ENCODE results near the gene RUNX2. TPM values are rescaled to one million over a fixed set of nuclear protein-coding genes. Genes with fewer than 3 reads are reported as not detected.
A peak's percentile ranks its signal among the peaks of the same experiment; 100 is the strongest.

The RUNX2 gene
- polyA plus RNA-seq, 1 donor (not counting 4 experiments of a cell fraction or from before 2014, with no cell fraction given) = 1.4 TPM

DNA sequence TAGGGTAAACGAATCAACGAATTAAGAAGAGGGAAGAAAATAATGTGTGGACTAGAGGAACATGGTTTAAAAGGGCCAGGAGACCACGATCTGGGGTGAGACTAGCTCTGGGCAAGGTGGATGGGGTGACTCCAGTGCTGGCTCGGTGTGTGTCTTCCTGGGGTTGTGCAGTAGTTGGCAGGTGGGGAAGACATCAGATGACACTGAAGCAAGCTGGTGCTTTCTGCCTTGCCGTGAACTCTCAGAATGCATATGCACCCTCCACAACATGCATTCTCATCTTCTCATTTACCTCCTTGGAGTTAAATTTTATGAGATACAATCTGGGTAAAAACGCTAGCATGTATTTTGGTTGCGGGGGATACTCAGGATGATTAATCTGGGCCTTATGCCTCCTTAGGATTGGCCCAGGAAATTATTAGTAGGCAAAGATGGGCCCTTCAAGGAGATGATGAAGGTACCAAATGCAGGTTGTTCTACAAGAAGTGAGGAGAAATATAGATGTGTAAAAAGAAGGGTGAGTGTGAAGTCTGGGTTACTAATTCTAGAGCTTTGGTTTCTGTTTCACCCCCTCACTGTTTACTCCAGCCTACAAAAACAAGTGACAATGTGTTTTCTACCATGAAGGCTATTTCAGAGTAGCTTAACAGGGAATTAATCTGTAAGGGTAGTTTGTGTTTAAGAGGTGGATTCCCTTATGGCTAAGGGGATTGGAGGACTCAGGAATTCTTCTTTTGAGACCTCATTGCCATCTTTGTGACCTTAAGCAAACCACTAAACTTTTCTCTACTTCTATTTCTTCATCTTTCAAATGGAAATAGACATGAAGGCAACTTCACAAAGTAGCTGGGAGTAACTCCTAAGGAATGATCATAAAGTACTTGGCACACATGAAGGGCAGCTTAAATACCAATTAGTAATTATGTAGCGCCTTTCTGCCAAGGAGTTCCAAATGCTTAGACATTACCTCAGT lies 120.6 kb downstream of the RUNX2 start:
- TF ChIP-seq CTCF (optimal IDR thresholded peaks at IDR 0.05 in 1 of 3, IDR thresholded peaks at IDR 0.05 in 1 of 3, conservative IDR thresholded peaks at IDR 0.05 in 1 of 3; ENCODE audit: extremely low read depth in 1 of 3, insufficient read depth in 2 of 3, low read length in 3 of 3) (no peak), EZH2 (IDR thresholded peaks at IDR 0.05; ENCODE audit: low read length) (no peak)
- FAIRE-seq = peak; percentile 9
- dilution Hi-C loops (cut with MboI; ENCODE audit: extremely low pct_ligation_motif_present, low sequenced_read_pairs) = no loop called here
- DNase-seq (ENCODE audit: low read depth, low spot score) = no peak
- Histone ChIP-seq H3K4me1 (ENCODE audit: control insufficient read depth, extremely low read depth, insufficient read depth, low read length) (peaks cover 26% of the 10 kb centered on the region), H3K27me3 (ENCODE audit: control insufficient read depth, extremely low read depth, insufficient read depth, low read length) (no peaks in the 10 kb centered on the region), H3K9ac (ENCODE audit: control insufficient read depth, extremely low read depth, insufficient read depth, low read length) (no peak overlapping the region), H4K20me1 (ENCODE audit: control insufficient read depth, extremely low read depth, insufficient read depth, low read length) (no peaks in the 10 kb centered on the region), H3K9me3 (ENCODE audit: control insufficient read depth, low read depth, low read length) (no peaks in the 10 kb centered on the region), H3K27ac (ENCODE audit: control insufficient read depth, insufficient read depth, low read length) (no peak overlapping the region), H3K79me2 (ENCODE audit: control insufficient read depth, insufficient read depth, low read length) (no peaks in the 10 kb centered on the region), H3K4me2 (ENCODE audit: control insufficient read depth, extremely low read depth, insufficient read depth, low read depth, low read length) (no peak overlapping the region), H3K9me1 (ENCODE audit: control insufficient read depth, extremely low read depth, insufficient read depth, low read length) (no peaks in the 10 kb centered on the region), H2AFZ (ENCODE audit: control insufficient read depth, low read length) (no peak overlapping the region), H3K4me3 (ENCODE audit: control insufficient read depth in 2 of 3, extremely low read depth in 1 of 3, insufficient read depth in 2 of 3, low read depth in 1 of 3, low read length in 3 of 3) (no peak overlapping the region), H3K36me3 (ENCODE audit: control insufficient read depth in 2 of 2, extremely low read depth in 1 of 2, insufficient read depth in 2 of 2, low read length in 2 of 2) (no peaks in the 10 kb centered on the region)

DNA sequence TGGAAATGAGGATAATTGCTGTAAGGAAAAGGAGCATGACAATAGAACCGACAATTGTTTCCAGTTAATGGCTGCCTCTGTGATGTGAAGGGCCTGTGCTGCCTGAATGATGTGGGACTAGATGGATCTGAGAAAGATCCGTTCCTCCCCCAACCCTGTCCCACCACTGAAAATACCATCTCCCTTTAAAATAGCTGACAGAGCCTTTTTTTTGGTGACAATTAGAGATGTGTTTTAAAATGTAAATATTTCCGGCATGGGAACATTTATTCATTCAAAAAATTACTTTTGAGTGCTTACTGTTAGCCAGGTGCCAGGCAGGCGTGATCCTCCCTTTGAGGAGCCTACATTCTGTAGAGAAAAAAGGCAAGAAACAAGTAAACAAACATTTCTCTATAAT lies 122.0 kb downstream of the RUNX2 start:
- H3K36me3 ChIP-seq (ENCODE audit: control insufficient read depth in 2 of 2, extremely low read depth in 1 of 2, insufficient read depth in 2 of 2, low read length in 2 of 2) = no peaks in the 10 kb centered on the region
- no peaks in the 10 kb centered on the region for H3K27me3 ChIP-seq (ENCODE audit: control insufficient read depth, extremely low read depth, insufficient read depth, low read length)

More for the DNA sequence above, 122.0 kb downstream of the RUNX2 start:
- DNase-seq (ENCODE audit: low read depth, low spot score) = no peak
- no peak for TF ChIP-seq CTCF (optimal IDR thresholded peaks at IDR 0.05 in 1 of 3, IDR thresholded peaks at IDR 0.05 in 1 of 3, conservative IDR thresholded peaks at IDR 0.05 in 1 of 3; ENCODE audit: extremely low read depth in 1 of 3, insufficient read depth in 2 of 3, low read length in 3 of 3)
- H3K9me3 ChIP-seq (ENCODE audit: control insufficient read depth, low read depth, low read length) = no peaks in the 10 kb centered on the region
- dilution Hi-C loops (cut with MboI; ENCODE audit: extremely low pct_ligation_motif_present, low sequenced_read_pairs) = no loop called here
- no peak overlapping the region for H3K4me3 ChIP-seq (ENCODE audit: control insufficient read depth in 2 of 3, extremely low read depth in 1 of 3, insufficient read depth in 2 of 3, low read depth in 1 of 3, low read length in 3 of 3)
- H2AFZ ChIP-seq (ENCODE audit: control insufficient read depth, low read length) = no peak overlapping the region
- H3K79me2 ChIP-seq (ENCODE audit: control insufficient read depth, insufficient read depth, low read length) = no peaks in the 10 kb centered on the region
- no peak for FAIRE-seq
- H3K27ac ChIP-seq (ENCODE audit: control insufficient read depth, insufficient read depth, low read length) = no peak overlapping the region
- H3K4me2 ChIP-seq (ENCODE audit: control insufficient read depth, extremely low read depth, insufficient read depth, low read depth, low read length) = no peak overlapping the region
- no peaks in the 10 kb centered on the region for H3K9me1 ChIP-seq (ENCODE audit: control insufficient read depth, extremely low read depth, insufficient read depth, low read length)
- peaks cover 33% of the 10 kb centered on the region for H3K4me1 ChIP-seq (ENCODE audit: control insufficient read depth, extremely low read depth, insufficient read depth, low read length)
- H3K9ac ChIP-seq (ENCODE audit: control insufficient read depth, extremely low read depth, insufficient read depth, low read length) = no peak overlapping the region
- no peaks in the 10 kb centered on the region for H4K20me1 ChIP-seq (ENCODE audit: control insufficient read depth, extremely low read depth, insufficient read depth, low read length)
